ENCODE results near the gene PTN.
"Not testable (repeated sequence)": the region's sequence is repeated elsewhere in the genome, so short reads cannot be mapped to it uniquely, and the experiment has no call there.

PTN gene

DNA sequence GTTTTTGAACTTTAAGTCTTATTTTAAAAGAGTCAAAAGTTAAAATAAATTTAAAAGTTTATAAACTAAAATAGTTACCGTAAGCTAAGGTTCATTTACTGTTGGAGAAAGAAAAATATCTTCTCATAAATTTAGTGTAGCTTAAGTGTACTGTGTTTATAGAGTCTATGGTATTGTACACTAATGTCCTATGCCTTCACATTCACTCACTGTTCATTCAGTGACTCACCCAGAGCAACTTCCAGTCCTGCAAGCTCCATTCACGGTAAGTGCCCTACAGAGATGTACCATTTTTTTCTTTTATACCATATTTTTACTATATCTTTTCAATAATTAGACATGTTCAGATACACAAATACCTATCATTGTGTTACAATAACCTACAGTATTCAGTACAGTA, 97.6 kb downstream of the PTN start:
- DNase-seq (ENCODE audit: insufficient read length) (no peak), FAIRE-seq (no peak)
- TF ChIP-seq TAF1 (IDR thresholded peaks at IDR 0.05; ENCODE audit: borderline replicate concordance, low read depth, low read length) (no peak), POLR2AphosphoS5 (IDR thresholded peaks at IDR 0.05; ENCODE audit: low read depth, low read length) (no peak)

- FAIRE-seq (no peak), DNase-seq (ENCODE audit: insufficient read length) (no peak)
- TF ChIP-seq TAF1 (IDR thresholded peaks at IDR 0.05; ENCODE audit: borderline replicate concordance, low read depth, low read length) (no peak), POLR2AphosphoS5 (IDR thresholded peaks at IDR 0.05; ENCODE audit: low read depth, low read length) (no peak), POLR2A (IDR thresholded peaks at IDR 0.05; ENCODE audit: low read depth, low read length) (no peak)
These were observed 98.3 kb downstream of the PTN start for GRCh38 chr7:137245186-137245585.

GRCh38 chr7:137243741-137244140, 99.8 kb downstream of the PTN start:
- TF ChIP-seq TAF1 (IDR thresholded peaks at IDR 0.05; ENCODE audit: borderline replicate concordance, low read depth, low read length) (no peak), POLR2A (IDR thresholded peaks at IDR 0.05; ENCODE audit: low read depth, low read length) (no peak), POLR2AphosphoS5 (IDR thresholded peaks at IDR 0.05; ENCODE audit: low read depth, low read length) (no peak)
- FAIRE-seq, result no peak
- no peak for DNase-seq (ENCODE audit: insufficient read length)

- TF ChIP-seq POLR2AphosphoS5 (IDR thresholded peaks at IDR 0.05; ENCODE audit: low read depth, low read length) (no peak), TAF1 (IDR thresholded peaks at IDR 0.05; ENCODE audit: borderline replicate concordance, low read depth, low read length) (no peak), POLR2A (IDR thresholded peaks at IDR 0.05; ENCODE audit: low read depth, low read length) (no peak)
- FAIRE-seq, result no peak
- DNase-seq (ENCODE audit: insufficient read length), result no peak
These were observed 100.9 kb downstream of the PTN start for GRCh38 chr7:137242616-137243015.

- TF ChIP-seq TAF1 (IDR thresholded peaks at IDR 0.05; ENCODE audit: borderline replicate concordance, low read depth, low read length) (no peak), POLR2AphosphoS5 (IDR thresholded peaks at IDR 0.05; ENCODE audit: low read depth, low read length) (no peak), POLR2A (IDR thresholded peaks at IDR 0.05; ENCODE audit: low read depth, low read length) (no peak)
- no peak for FAIRE-seq
- DNase-seq (ENCODE audit: insufficient read length), result no peak
These were observed 101.7 kb downstream of the PTN start for GRCh38 chr7:137241655-137242360.

DNA sequence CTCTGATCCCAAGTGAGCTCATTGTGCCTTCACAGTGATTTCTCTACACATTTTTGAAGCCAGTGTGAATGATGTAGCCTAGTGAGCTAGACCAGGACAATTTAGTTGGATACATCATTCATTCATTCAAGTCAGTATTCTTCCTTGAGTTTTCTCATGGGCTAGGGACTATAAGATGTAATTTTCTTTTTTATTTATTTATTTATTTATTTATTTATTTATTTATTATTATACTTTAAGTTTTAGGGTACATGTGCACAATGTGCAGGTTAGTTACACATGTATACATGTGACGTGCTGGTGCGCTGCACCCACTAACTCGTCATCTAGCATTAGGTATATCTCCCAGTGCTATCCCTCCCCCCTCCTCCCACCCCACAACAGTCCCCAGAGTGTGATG, 104.3 kb downstream of the PTN start:
- FAIRE-seq, result not testable (repeated sequence)

GRCh38 chr7:137235434-137235833, 108.1 kb downstream of the PTN start:
- no peak for FAIRE-seq
- DNase-seq (ENCODE audit: insufficient read length), result no peak
- TF ChIP-seq TAF1 (IDR thresholded peaks at IDR 0.05; ENCODE audit: borderline replicate concordance, low read depth, low read length), result no peak
- no peak for TF ChIP-seq POLR2A (IDR thresholded peaks at IDR 0.05; ENCODE audit: low read depth, low read length)
- no peak for TF ChIP-seq POLR2AphosphoS5 (IDR thresholded peaks at IDR 0.05; ENCODE audit: low read depth, low read length)

More for the DNA sequence above, 104.3 kb downstream of the PTN start:
- DNase-seq (ENCODE audit: insufficient read length), result not testable (repeated sequence)

- TF ChIP-seq TAF1 (IDR thresholded peaks at IDR 0.05; ENCODE audit: borderline replicate concordance, low read depth, low read length) (no peak), POLR2A (IDR thresholded peaks at IDR 0.05; ENCODE audit: low read depth, low read length) (no peak), POLR2AphosphoS5 (IDR thresholded peaks at IDR 0.05; ENCODE audit: low read depth, low read length) (no peak)
- no peak for FAIRE-seq
These were observed 112.4 kb downstream of the PTN start for GRCh38 chr7:137231167-137231566.

GRCh38 chr7:137221467-137221866, 122.1 kb downstream of the PTN start:
- no peak for DNase-seq (ENCODE audit: insufficient read length)
- TF ChIP-seq POLR2AphosphoS5 (IDR thresholded peaks at IDR 0.05; ENCODE audit: low read depth, low read length) (no peak), TAF1 (IDR thresholded peaks at IDR 0.05; ENCODE audit: borderline replicate concordance, low read depth, low read length) (no peak), POLR2A (IDR thresholded peaks at IDR 0.05; ENCODE audit: low read depth, low read length) (no peak)
- FAIRE-seq, result no peak

More at GRCh38 chr7:137231167-137231566, 112.4 kb downstream of the PTN start:
- DNase-seq (ENCODE audit: insufficient read length), result no peak

- DNase-seq (ENCODE audit: insufficient read length) (no peak), FAIRE-seq (no peak)
- TF ChIP-seq TAF1 (IDR thresholded peaks at IDR 0.05; ENCODE audit: borderline replicate concordance, low read depth, low read length), result no peak
- no peak for TF ChIP-seq POLR2A (IDR thresholded peaks at IDR 0.05; ENCODE audit: low read depth, low read length)
- TF ChIP-seq POLR2AphosphoS5 (IDR thresholded peaks at IDR 0.05; ENCODE audit: low read depth, low read length), result no peak
These were observed 129.8 kb downstream of the PTN start for GRCh38 chr7:137213744-137214143.

- DNase-seq (ENCODE audit: insufficient read length) (no peak), FAIRE-seq (no peak)
- TF ChIP-seq POLR2AphosphoS5 (IDR thresholded peaks at IDR 0.05; ENCODE audit: low read depth, low read length) (no peak), TAF1 (IDR thresholded peaks at IDR 0.05; ENCODE audit: borderline replicate concordance, low read depth, low read length) (no peak)
These were observed 134.2 kb downstream of the PTN start for GRCh38 chr7:137209151-137209817.

- FAIRE-seq (no peak), DNase-seq (ENCODE audit: insufficient read length) (no peak)
- TF ChIP-seq POLR2A (IDR thresholded peaks at IDR 0.05; ENCODE audit: low read depth, low read length) (no peak), TAF1 (IDR thresholded peaks at IDR 0.05; ENCODE audit: borderline replicate concordance, low read depth, low read length) (no peak), POLR2AphosphoS5 (IDR thresholded peaks at IDR 0.05; ENCODE audit: low read depth, low read length) (no peak)
These were observed 136.8 kb downstream of the PTN start for GRCh38 chr7:137206770-137207169.

Data from GM12892 (cell line).